GM15510 (cell line): Measurements from ENCODE around the gene SOX18.
A peak's percentile ranks its signal among the peaks of the same experiment; 100 is the strongest.

Experiments used
- POLR2A ChIP-seq: IDR thresholded peaks from 3 replicates; pipeline ENCODE4 v1.6.1; 2011; ENCODE audit warnings: borderline replicate concordance; ENCODE audit not compliant: insufficient read length; ENCODE audit errors: extremely low read depth

SOX18 gene

GRCh38 chr20:64064145-64064698 lies 14.8 kb upstream of the SOX18 start:
- TF ChIP-seq POLR2A: no peak

DNA sequence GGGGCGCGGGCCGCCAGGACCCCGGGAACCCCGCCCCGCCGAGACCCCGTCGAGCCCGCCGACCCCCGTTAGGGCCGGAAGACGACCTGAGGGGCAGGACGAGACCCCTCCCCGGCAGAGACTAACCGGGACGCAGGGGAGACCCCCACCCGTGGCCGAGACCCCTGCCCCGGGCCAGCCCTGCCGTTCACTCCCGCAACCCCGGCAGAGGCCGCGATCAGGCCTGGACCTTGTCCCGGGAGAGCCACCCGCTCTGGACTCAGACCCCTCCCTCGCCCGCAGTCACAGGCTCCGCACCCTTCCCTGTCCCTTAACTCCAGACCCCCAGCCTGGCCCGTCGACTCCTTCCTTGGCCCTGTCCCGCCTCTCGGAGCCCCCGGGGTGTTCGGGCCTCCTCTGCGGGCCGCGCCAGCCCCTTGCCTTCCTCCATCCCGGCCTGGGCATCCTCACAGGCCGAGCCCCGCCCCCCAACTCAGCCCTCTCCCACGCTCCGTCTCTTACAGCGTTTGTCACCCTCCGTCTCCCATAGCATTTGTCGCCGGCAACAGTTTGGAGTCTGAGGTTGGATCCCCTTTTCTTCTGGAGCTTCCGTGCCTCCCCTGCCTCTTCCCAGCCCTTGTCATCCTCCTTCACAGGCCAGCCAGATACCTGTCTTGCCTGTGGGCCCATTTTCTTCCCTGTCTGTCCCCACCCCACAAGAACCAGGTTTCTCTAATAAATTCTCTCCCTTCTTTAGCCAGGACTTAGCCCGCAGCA lies 14.1 kb upstream of the SOX18 start:
- TF ChIP-seq POLR2A: no peak

- peak; percentile 82 for TF ChIP-seq POLR2A
These were observed 13.4 kb upstream of the SOX18 start, which contains the start of gene TCEA2 for GRCh38 chr20:64062596-64063388. Gene TCEA2, plus strand, starts transcription at chr20:64063198. Its CDS starts 115 bp downstream, at chr20:64063313.

- TF ChIP-seq POLR2A: no peak
These were observed 12.8 kb upstream of the SOX18 start for GRCh38 chr20:64062276-64062595.

DNA sequence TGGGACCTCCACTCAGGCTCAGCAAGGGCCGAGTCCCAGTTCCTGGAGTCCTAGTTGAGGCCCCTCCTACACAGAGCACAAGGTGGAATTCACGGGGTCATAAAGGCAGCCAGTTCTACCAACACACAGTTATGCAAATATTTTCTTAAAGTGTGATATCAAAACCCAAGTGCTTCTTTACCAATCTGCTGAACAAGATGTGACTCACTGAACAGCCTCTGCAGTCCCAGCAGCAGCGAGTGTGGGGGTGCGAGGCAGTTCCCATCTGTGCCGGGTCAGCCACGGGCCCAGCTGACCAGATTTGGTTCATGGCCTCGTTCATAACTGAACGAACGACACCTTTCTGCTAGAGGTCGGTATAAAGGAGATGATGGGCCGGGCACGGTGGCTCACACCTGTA lies 9.1 kb upstream of the SOX18 start:
- TF ChIP-seq POLR2A: no peak

GRCh38 chr20:64057628-64058498 lies 8.4 kb upstream of the SOX18 start:
- TF ChIP-seq POLR2A: no peak

GRCh38 chr20:64056889-64057627 lies 7.6 kb upstream of the SOX18 start:
- no peak for TF ChIP-seq POLR2A

DNA sequence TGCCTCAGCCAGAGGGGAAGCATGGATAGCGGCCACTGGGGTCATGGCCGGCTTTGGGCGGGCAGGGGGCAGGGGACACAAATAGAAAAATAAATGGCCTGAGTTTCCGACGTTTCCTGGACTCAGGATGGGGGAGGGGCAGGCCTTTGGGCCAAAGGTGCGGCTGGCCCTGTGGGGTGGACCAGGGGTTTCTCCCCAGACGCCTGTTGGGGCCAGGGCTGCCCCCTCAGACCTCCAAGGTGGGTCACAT lies 7.1 kb upstream of the SOX18 start:
- TF ChIP-seq POLR2A: no peak

DNA sequence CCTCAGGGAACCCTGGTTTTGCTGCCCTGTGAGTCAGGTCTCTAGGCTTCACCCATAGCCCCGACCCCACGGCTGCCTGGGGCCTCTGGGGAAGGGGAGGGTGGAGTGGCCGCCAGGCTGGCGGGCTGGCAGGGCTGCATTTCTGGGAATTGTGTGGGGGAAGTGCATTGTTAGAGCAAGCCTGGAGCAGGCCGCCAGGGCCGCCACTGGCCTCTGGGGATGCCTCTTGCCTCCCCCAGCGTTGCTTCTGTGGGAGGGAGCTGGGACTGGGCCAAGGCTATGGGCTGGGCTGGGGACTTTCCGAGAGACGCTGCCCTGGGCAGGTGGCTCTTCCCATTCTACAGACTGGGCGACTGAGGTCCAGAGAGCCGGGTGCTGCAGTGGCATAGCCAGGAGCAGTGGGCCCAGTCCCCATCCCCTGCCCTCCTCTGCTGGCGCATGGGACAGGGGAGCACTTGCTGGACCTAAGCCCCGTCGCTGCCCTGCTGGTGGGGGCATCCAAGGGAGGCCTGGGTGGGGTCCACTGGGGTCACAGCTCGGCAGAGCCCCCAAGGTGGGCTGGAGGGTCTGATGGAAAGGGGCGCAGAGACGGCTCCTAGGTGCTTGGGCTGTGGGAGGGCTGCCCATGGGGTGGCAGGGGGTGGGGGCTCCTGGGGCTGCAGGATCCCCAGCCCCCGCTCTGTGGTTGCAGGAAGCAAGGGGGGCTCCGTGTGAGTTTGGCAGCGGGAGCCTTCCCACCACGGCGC lies 6.6 kb upstream of the SOX18 start:
- TF ChIP-seq POLR2A: no peak

GRCh38 chr20:64055396-64055892 lies 6.0 kb upstream of the SOX18 start:
- TF ChIP-seq POLR2A: no peak

GRCh38 chr20:64053841-64054661 lies 4.6 kb upstream of the SOX18 start:
- TF ChIP-seq POLR2A: no peak

DNA sequence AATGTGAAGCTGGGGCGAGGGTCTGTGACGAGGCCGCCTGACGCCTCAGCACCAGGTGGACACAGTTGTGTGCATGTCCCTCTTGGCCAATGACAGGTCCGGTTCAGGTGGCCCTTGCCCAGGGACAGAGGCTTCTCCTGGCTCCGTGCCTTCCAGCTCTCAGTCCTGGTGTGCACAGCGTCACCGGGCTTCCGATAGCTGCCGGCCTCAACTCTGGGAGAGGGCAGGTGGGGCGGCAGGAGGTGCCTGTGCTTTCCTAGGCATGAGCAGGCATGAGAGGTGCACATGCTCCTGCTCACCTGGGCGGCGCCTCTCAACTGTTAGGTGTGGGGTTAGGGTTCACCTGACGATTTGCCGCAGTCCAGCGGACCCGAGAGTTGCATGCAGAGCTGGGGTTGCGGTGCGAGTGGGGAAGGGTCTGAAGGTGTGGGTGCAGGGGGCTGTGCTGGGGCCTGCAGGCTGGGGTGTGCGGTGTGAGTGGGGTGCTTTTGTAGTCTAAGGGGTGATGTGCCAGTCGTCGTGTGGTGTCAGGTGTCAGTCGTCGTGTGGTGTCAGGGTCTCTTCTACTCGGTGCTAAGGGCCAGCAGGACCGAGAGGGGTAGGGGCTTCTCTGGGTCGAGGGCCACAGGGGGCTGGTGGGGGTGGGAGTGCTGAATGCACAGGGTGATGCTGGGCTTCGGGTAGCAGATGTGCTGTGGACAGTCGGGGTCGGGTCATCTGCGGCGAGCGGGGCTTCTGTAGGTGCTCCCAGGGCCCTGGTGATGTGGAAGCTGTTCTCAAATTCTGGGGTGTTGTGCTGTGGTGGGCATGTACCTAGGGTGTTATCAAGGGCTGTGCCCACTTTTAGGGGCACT lies 3.8 kb upstream of the SOX18 start:
- TF ChIP-seq POLR2A: no peak

- no peak for TF ChIP-seq POLR2A
These were observed 2.9 kb upstream of the SOX18 start for GRCh38 chr20:64052326-64052722.
